ENCODE results near the gene C9orf57.

C9orf57 gene

DNA sequence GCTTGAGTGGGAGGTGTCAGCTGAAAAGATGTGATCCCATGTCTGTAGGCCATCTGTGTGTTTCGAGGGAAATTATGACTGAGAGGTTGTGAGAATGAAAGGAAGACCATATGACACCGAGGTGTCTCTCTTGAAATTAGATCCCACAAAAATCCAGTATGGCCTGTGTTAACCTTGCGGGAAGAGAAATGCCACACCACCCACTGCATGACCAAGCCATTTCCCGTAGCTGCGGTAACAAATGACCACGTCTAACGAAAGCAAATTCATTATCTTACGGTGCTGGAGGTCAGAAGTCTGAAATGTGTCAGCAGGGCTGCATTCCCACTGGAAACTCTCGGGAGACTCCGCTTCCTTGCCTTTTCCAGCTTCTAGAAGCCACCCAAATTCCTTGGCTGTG lies 11.6 kb downstream of the C9orf57 start:
- no peak for TF ChIP-seq ZFX (IDR thresholded peaks at IDR 0.05; ENCODE audit: borderline replicate concordance)
- TF ChIP-seq, protein P1, sequence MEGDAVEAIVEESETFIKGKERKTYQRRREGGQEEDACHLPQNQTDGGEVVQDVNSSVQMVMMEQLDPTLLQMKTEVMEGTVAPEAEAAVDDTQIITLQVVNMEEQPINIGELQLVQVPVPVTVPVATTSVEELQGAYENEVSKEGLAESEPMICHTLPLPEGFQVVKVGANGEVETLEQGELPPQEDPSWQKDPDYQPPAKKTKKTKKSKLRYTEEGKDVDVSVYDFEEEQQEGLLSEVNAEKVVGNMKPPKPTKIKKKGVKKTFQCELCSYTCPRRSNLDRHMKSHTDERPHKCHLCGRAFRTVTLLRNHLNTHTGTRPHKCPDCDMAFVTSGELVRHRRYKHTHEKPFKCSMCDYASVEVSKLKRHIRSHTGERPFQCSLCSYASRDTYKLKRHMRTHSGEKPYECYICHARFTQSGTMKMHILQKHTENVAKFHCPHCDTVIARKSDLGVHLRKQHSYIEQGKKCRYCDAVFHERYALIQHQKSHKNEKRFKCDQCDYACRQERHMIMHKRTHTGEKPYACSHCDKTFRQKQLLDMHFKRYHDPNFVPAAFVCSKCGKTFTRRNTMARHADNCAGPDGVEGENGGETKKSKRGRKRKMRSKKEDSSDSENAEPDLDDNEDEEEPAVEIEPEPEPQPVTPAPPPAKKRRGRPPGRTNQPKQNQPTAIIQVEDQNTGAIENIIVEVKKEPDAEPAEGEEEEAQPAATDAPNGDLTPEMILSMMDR (IDR thresholded peaks at IDR 0.05), result no peak
- no peak overlapping the region for H3K27ac ChIP-seq

DNA sequence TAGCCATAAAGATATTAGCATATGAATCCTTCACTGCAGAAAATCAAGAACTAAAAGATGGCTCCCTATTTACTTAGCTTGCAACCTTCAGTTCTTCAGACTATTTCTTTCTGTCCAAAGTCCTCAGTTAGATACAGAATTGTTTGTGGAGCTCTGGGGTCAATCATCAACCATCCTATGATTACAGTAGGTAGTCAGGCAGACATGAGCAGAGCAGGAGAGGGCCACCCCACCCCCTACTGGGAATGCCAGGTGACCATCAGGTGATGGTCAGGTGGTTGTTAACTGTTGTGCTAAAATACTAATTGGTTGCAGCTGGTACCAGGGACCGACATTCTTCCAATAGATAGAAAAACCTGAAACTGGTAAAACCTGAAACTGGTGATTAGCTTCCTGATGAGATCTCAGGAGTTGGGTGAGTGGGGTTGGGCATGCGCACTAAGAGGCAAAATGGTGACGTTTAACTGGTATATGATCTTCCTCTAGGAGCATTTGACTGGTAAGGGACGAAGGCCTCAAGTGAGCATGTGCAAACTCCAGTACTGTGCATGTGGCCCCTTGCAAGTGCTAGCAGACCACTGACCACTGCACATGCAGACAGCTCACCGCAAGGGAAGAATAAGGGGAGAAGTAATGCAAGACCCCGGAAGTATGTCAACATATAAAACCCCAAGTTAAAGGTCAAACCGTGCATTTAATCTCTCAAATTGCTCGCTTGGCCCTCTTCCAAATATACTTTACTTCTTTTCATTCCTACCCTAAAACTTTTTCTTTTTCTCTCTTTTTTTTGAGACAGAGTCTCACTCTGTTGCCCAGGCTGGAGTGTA lies 13.6 kb downstream of the C9orf57 start:
- H3K27ac ChIP-seq, result no peak overlapping the region
- TF ChIP-seq, protein P1 (IDR thresholded peaks at IDR 0.05), result no peak
- no peak for TF ChIP-seq ZFX (IDR thresholded peaks at IDR 0.05; ENCODE audit: borderline replicate concordance)

DNA sequence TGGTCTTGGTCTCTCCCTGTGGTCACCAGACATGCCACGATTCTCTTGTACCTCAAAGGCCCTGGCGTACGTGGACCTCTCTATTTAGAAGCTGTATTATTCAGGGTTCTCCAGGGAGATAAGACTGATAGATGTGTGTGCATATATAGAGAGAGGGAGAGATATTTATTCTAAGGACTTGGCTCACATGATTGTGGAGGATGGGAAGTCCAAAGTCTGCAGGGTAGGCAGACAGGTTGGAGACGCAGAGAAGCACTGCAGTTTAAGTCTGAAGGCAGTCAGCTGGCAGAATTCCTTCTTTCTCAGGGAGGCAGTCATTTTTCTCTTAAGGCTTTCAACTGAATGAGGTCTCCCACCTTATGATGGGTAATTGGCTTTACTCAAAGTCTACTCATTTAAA lies 16.3 kb downstream of the C9orf57 start:
- H3K27ac ChIP-seq, result no peak overlapping the region
- no peak for TF ChIP-seq ZFX (IDR thresholded peaks at IDR 0.05; ENCODE audit: borderline replicate concordance)
- TF ChIP-seq, protein P1 (IDR thresholded peaks at IDR 0.05), result no peak

DNA sequence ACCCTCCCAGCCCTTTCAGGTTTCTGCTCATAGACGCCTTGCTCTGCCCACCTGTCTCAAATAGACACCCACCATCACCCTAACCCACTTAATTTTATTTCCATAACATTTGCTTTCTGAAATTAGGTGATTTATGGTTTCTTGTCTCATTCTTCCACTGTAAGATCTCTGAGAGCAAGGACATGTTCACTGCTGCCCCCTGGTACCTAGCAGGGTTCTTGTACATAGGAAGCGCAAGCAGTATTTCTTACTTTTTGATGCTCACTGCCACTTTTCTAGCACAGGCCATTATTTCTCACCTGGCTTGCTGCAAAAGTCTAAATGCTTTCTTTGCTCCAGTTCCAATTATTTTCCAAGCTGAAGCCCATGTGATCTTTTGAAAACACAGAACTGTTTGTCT lies 16.8 kb downstream of the C9orf57 start:
- H3K27ac ChIP-seq, result no peak overlapping the region
- TF ChIP-seq, protein P1 (IDR thresholded peaks at IDR 0.05), result peak; percentile 15; the same call in 1 of the 2 replicates
- TF ChIP-seq ZFX (IDR thresholded peaks at IDR 0.05; ENCODE audit: borderline replicate concordance), result no peak

DNA sequence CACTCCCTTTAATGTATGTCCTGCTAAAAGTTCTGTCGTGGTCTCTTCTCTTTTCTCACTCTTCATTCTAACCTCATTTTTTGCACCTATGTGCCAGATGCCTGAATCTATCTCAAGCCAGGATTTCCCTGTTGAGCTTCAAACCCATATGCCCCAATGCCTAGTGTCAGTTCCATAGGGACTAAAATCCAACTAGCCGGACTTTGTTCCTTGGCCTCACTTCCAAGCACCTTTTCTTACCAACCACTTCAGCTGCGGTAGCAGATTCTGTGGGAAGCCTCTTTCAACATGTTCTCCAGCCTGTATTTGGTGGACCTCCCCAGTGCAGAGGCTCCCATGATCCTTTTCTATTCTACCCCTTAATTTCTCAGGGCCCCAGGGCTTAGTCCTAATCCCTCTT lies 17.5 kb downstream of the C9orf57 start:
- TF ChIP-seq, protein P1 (IDR thresholded peaks at IDR 0.05), result no peak
- no peak for TF ChIP-seq ZFX (IDR thresholded peaks at IDR 0.05; ENCODE audit: borderline replicate concordance)
- no peak overlapping the region for H3K27ac ChIP-seq

DNA sequence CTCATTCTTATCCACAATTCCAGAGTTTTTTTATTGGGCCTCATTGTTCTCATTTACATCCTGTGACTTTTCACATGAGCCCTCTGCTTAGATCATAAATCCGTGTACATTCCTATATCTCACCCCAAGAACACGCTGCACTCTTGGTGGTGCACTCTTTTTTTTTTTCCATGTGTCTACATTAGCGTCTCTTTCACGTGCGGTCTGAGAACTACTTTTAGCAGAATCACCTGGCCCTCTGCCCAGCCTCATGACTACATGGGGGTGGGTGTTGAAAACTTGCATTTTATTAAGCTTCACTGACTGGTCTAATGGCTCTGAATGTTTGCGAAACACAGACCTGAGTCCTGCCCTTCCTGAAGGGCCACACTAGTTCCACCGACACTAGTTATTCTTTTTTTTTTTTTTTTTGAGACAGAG lies 18.6 kb downstream of the C9orf57 start:
- no peak overlapping the region for H3K27ac ChIP-seq
- TF ChIP-seq, protein P1 (IDR thresholded peaks at IDR 0.05), result no peak
- no peak for TF ChIP-seq ZFX (IDR thresholded peaks at IDR 0.05; ENCODE audit: borderline replicate concordance)

DNA sequence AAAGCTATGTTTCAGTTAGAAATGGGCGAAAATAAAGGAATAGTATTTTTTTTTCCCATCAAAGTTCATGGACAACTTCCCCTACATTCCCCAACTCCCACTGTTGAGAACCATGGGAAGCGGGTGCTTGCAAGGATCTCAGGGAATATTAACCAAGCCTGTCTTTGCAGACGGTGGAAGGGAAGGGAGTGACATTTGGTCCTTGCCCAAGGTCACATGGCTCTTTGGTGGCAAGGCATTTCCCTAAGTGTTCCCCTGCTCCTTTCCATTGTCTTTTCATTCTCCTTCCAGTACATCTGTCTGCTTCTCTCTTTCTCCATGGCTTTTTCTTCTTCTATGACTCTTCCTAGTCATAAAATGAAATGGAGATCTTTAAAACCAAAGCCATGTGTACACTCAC lies 19.0 kb downstream of the C9orf57 start:
- no peak overlapping the region for H3K27ac ChIP-seq
- TF ChIP-seq, protein P1 (IDR thresholded peaks at IDR 0.05), result no peak
- no peak for TF ChIP-seq ZFX (IDR thresholded peaks at IDR 0.05; ENCODE audit: borderline replicate concordance)
